Panc1 (cell line): ENCODE measurements around the gene ESF1. TPM values are rescaled to one million over a fixed set of nuclear protein-coding genes. Genes with fewer than 3 reads are reported as not detected.
"Not testable (repeated sequence)": the region's sequence is repeated elsewhere in the genome, so short reads cannot be mapped to it uniquely, and the experiment has no call there.

Source experiments
- ATAC-seq: fragments of 200-7000 bp; cut with Tn5 transposase; 2 replicates; pipeline ENCODE4 v1.9.1; 2020; ENCODE audit warnings: mild to moderate bottlenecking, moderate library complexity
- BruUV-seq: library from RNA; stranded (reverse); fragments of 400-500 nt; replicated peaks from 2 replicates; lab custom pipeline; 2021; lab: Mats Ljungman, UMichigan
- CTCF ChIA-PET: fragments of 300-600 bp; sonication (Branson Sonifier 250); formaldehyde crosslinking; loops from one replicate; lab custom pipeline; 2022; ENCODE audit warnings: antibody characterized with exemption; lab: Charles Lee
- POLR2A ChIA-PET: fragments of 300-600 bp; sonication (Branson Sonifier 250); formaldehyde crosslinking; loops from one replicate; lab custom pipeline; 2022; ENCODE audit warnings: antibody characterized with exemption; lab: Charles Lee
- DNase-seq: peaks from one replicate; pipeline ENCODE4 v3.0.0-alpha.2; 2010; ENCODE audit warnings: low read depth, low spot score
- H3K27ac ChIP-seq: 2 replicates; pipeline ENCODE4 v1.5.1; 2011; ENCODE audit warnings: mild to moderate bottlenecking, low read length, inconsistent platforms
- H3K27me3 ChIP-seq: fragments of 200-500 bp; sonication (Bioruptor generic); 2 replicates; pipeline ENCODE4 v1.6.0; 2014; ENCODE audit warnings: low read length, inconsistent platforms; ENCODE audit not compliant: control insufficient read depth, insufficient read depth
- H3K36me3 ChIP-seq: fragments of 200-500 bp; sonication (Bioruptor generic); 2 replicates; pipeline ENCODE4 v1.5.1; 2014; ENCODE audit warnings: inconsistent platforms, mild to moderate bottlenecking, low read length, moderate library complexity; ENCODE audit not compliant: control insufficient read depth, insufficient read depth
- H3K4me1 ChIP-seq: 2 replicates; pipeline ENCODE4 v1.5.1; 2011; ENCODE audit warnings: inconsistent platforms, mild to moderate bottlenecking, low read length, moderate library complexity; ENCODE audit not compliant: control insufficient read depth, insufficient read depth
- H3K4me3 ChIP-seq, 2 experiments: 2 replicates each; pipeline ENCODE4 v1.5.1; 2011 to 2012; ENCODE audit warnings: low read depth in 2 of 2, low read length in 2 of 2, mild to moderate bottlenecking in 2 of 2, inconsistent platforms in 1 of 2, moderate library complexity in 1 of 2
- H3K9me3 ChIP-seq: fragments of 200-500 bp; sonication (Bioruptor generic); 2 replicates; pipeline ENCODE4 v1.5.1; 2014; ENCODE audit warnings: low read depth, mild to moderate bottlenecking, inconsistent platforms, low read length, moderate library complexity; ENCODE audit not compliant: control insufficient read depth, insufficient read depth
- CTCF ChIP-seq: fragments of 450-650 bp; IDR thresholded peaks from 2 replicates; pipeline ENCODE4 v1.5.1; 2017; ENCODE audit warnings: mild to moderate bottlenecking
- POLR2AphosphoS5 ChIP-seq: IDR thresholded peaks from 2 replicates; pipeline ENCODE4 v1.6.1; 2012; ENCODE audit warnings: mild to moderate bottlenecking, low read depth, low read length, moderate library complexity
- REST ChIP-seq, 2 experiments: IDR thresholded peaks; 2 replicates each; pipeline ENCODE4 v1.6.1; 2011 to 2012; ENCODE audit warnings: low read depth in 2 of 2, control low read depth in 1 of 2, low read length in 1 of 2, mild to moderate bottlenecking in 1 of 2, moderate library complexity in 1 of 2; ENCODE audit not compliant: insufficient read depth in 1 of 2
- SIN3A ChIP-seq: IDR thresholded peaks from 2 replicates; pipeline ENCODE4 v1.6.1; 2012; ENCODE audit warnings: low read depth, mild to moderate bottlenecking, low read length, moderate library complexity, borderline replicate concordance; ENCODE audit not compliant: insufficient read depth
- TCF7L2 ChIP-seq: IDR thresholded peaks from 2 replicates; pipeline ENCODE4 v1.6.1; 2011; ENCODE audit warnings: mild to moderate bottlenecking, low read depth, low read length, inconsistent platforms
- in situ Hi-C: cut with HindIII; loops from 2 replicates; pipeline ENCODE4 v1.10.0; 2016; ENCODE audit warnings: low sequenced_read_pairs, low pct_unique_long_range_greater_than_20kb
- intact Hi-C: fragments of 100-400 bp; cut with micrococcal nuclease; formaldehyde crosslinking; loops from one replicate; pipeline ENCODE4 v1.10.0; 2022; ENCODE audit not compliant: unreplicated experiment
- total RNA-seq: library from RNA; stranded (reverse); gene quantifications from one replicate; pipeline ENCODE4 v1.2.1, GENCODE V29; 2021; ENCODE audit not compliant: unreplicated experiment

Gene ESF1
- total RNA-seq, 1 experiment from 2014 or later, result 26.4 TPM

DNA sequence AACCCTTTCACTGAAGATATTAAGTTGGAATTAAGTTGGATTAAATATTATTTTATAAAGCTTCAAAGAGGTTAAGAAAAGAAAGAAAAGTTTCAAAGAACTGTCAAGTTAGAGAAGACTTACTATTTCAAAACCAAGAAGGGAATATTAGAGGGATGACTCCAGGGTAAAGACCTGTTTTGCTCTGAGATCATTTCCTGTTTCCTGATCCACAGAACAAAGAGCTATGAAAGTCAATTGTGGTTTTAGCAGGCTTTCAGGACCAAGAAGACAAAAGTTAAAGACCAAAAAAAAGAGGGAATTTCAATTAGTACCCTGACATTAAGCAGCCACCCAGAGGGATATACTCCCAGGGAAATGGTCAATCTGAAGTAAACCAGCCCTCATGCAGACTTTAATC lies 19.4 kb downstream of the ESF1 start:
- Histone ChIP-seq H3K4me1 (no peaks in the 10 kb centered on the region), H3K4me3 (no peak overlapping the region), H3K36me3 (peaks cover 60% of the 10 kb centered on the region), H3K9me3 (peaks cover 5% of the 10 kb centered on the region; the same call in 1 of the 2 replicates), H3K27ac (no peak overlapping the region), H3K27me3 (no peaks in the 10 kb centered on the region)
- ATAC-seq (no peak), DNase-seq (no peak)
- no TSS peak for BruUV-seq
- intact Hi-C loops, result no loop called here
- TF ChIP-seq SIN3A, result no peak
- TF ChIP-seq REST (IDR thresholded peaks at IDR 0.05; ENCODE audit: insufficient read depth in 1 of 2, low read depth in 2 of 2, low read length in 1 of 2), result no peak
- TF ChIP-seq POLR2AphosphoS5, result no peak
- TF ChIP-seq CTCF, result no peak
- no peak for TF ChIP-seq TCF7L2
- ChIA-PET POLR2A (interaction anchor here (0.6 kb wide), 1 partner anchor 11 kb away, joined by 3 read pairs; no protein-coding TSS in a partner anchor), CTCF (interaction anchor here (0.7 kb wide), 1 partner anchor 665 kb away, joined by 3 read pairs; no protein-coding TSS in a partner anchor)
- in situ Hi-C loops, result no loop called here

DNA sequence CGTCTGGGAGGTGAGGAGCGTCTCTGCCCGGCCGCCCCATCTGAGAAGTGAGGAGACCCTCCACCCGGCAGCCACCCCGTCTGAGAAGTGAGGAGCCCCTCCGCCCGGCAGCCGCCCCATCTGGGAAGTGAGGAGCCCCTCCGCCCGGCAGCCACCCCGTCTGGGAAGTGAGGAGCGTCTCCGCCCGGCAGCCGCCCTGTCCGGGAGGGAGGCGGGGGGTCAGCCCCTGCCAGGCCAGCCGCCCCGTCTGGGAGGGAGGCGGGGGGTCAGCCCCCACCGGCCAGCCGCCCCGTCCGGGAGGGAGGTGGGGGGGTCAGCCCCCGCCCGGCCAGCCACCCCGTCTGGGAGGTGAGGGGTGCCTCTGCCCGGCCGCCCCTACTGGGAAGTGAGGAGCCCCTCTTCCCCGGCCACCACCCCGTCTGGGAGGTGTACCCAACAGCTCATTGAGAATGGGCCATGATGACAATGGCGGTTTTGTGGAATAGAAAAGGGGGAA lies 24.2 kb downstream of the ESF1 start:
- in situ Hi-C loops, H3K4me3 ChIP-seq, POLR2A ChIA-PET, H3K27ac ChIP-seq, intact Hi-C loops, ATAC-seq, H3K4me1 ChIP-seq, H3K27me3 ChIP-seq, H3K9me3 ChIP-seq, DNase-seq, BruUV-seq: not testable (repeated sequence)
- H3K36me3 ChIP-seq, result peaks cover 60% of the 10 kb centered on the region
- CTCF ChIA-PET, result interaction anchor here (0.9 kb wide), 1 partner anchor 12 kb away, joined by 4 read pairs; no protein-coding TSS in a partner anchor

- H3K4me1 ChIP-seq, result no peaks in the 10 kb centered on the region
- H3K4me3 ChIP-seq, result no peak overlapping the region
- H3K9me3 ChIP-seq, result no peaks in the 10 kb centered on the region
- H3K27me3 ChIP-seq, result no peaks in the 10 kb centered on the region
- in situ Hi-C loops (no loop called here), intact Hi-C loops (no loop called here)
- ChIA-PET POLR2A (no interaction called here), CTCF (no interaction called here)
- no peak overlapping the region for H3K27ac ChIP-seq
- no TSS peak for BruUV-seq
- H3K36me3 ChIP-seq, result peaks cover 60% of the 10 kb centered on the region
- no peak for TF ChIP-seq CTCF
- no peak for TF ChIP-seq TCF7L2
- TF ChIP-seq POLR2AphosphoS5, result no peak
- no peak for TF ChIP-seq SIN3A
- TF ChIP-seq REST (IDR thresholded peaks at IDR 0.05; ENCODE audit: insufficient read depth in 1 of 2, low read depth in 2 of 2, low read length in 1 of 2), result no peak
- no peak for ATAC-seq
- DNase-seq, result no peak
Observed at GRCh38 chr20:13758884-13759283, 25.8 kb downstream of the ESF1 start.
